Endodermal cell (in vitro differentiated cells): Measurements from ENCODE around the gene NELFCD. TPM values are rescaled to one million over a fixed set of nuclear protein-coding genes. Genes with fewer than 3 reads are reported as not detected.

Source experiments
- DNase-seq: peaks from one replicate; pipeline ENCODE4 v3.0.0-alpha.2; 2017
- H3K27ac ChIP-seq: 2 replicates; pipeline ENCODE4 v1.5.1; 2013; ENCODE audit warnings: mild to moderate bottlenecking, low read depth, low read length, moderate library complexity
- H3K27me3 ChIP-seq: 2 replicates; pipeline ENCODE4 v1.6.1; 2013; ENCODE audit warnings: mild to moderate bottlenecking, low read length, moderate library complexity; ENCODE audit not compliant: insufficient read depth, control insufficient read depth, poor library complexity, severe bottlenecking
- H3K36me3 ChIP-seq: 2 replicates; pipeline ENCODE4 v1.7.0; 2013; ENCODE audit warnings: mild to moderate bottlenecking, low read length, moderate library complexity; ENCODE audit not compliant: control insufficient read depth, insufficient read depth
- H3K4me1 ChIP-seq: one replicate; pipeline ENCODE4 v1.7.0; 2013; ENCODE audit warnings: low read length; ENCODE audit not compliant: control insufficient read depth, insufficient read depth
- H3K4me3 ChIP-seq: 2 replicates; pipeline ENCODE4 v1.5.1; 2013; ENCODE audit warnings: mild to moderate bottlenecking, low read length, moderate library complexity
- H3K9ac ChIP-seq: 2 replicates; pipeline ENCODE4 v1.6.1; 2013; ENCODE audit warnings: mild to moderate bottlenecking, low read length, moderate library complexity; ENCODE audit not compliant: poor library complexity, severe bottlenecking; ENCODE audit errors: extremely low read depth
- H3K9me3 ChIP-seq: 2 replicates; pipeline ENCODE4 v1.6.1; 2013; ENCODE audit warnings: mild to moderate bottlenecking, low read length, moderate library complexity; ENCODE audit not compliant: control insufficient read depth
- H3K27ac Mint-ChIP-seq: 2 replicates; pipeline ENCODE4 v1.8.0; 2020; ENCODE audit warnings: mixed read lengths
- H3K27me3 Mint-ChIP-seq: 2 replicates; pipeline ENCODE4 v1.8.0; 2021; ENCODE audit warnings: mild to moderate bottlenecking, mixed read lengths; ENCODE audit not compliant: insufficient read depth
- H3K36me3 Mint-ChIP-seq: 2 replicates; pipeline ENCODE4 v1.8.0; 2020; ENCODE audit warnings: low read depth, mixed read lengths
- H3K4me1 Mint-ChIP-seq: 2 replicates; pipeline ENCODE4 v1.8.0; 2020; ENCODE audit warnings: mixed read lengths
- H3K4me3 Mint-ChIP-seq: 2 replicates; pipeline ENCODE4 v1.8.0; 2020; ENCODE audit warnings: mild to moderate bottlenecking, moderate library complexity, mixed read lengths
- H3K9me3 Mint-ChIP-seq: 2 replicates; pipeline ENCODE4 v1.8.0; 2020; ENCODE audit warnings: mild to moderate bottlenecking, mixed read lengths
- CTCF ChIP-seq: fragments of 200-600 bp; sonication (generic); conservative IDR thresholded peaks from 2 replicates; pipeline ENCODE4 v1.5.0; 2021; ENCODE audit warnings: antibody characterized with exemption, mild to moderate bottlenecking
- WGBS, 2 experiments: methylation state at CpG; one replicate each; pipeline versions ENCODE4 v1.1.5 to v1.1.7; 2013; ENCODE audit warnings: missing lambda C conversion rate in 2 of 2, mixed read lengths in 1 of 2; ENCODE audit not compliant: insufficient coverage in 1 of 2, insufficient read length in 1 of 2; 5-methylcytosine and 5-hydroxymethylcytosine counted together
- total RNA-seq, 2 donors: library from RNA; stranded (reverse); fragmentation: NEBNext Ultra II Directional in 1 of 2; extraction: Animal tissue kit (Norgen Biotek cat#: 25700) in 1 of 2; gene quantifications; 2 replicates in 1 of 2; 3 replicates in 1 of 2; pipeline ENCODE4 v1.2.1, GENCODE V29; 2021

NELFCD gene
- total RNA-seq, 2 donors from 2014 or later = 66.6 to 72.5 TPM

- Histone ChIP-seq H3K9ac (no peak overlapping the region), H3K9me3 (no peaks in the 10 kb centered on the region), H3K4me3 (no peak overlapping the region), H3K27ac (no peak overlapping the region), H3K27me3 (no peaks in the 10 kb centered on the region), H3K4me1 (no peaks in the 10 kb centered on the region), H3K36me3 (no peaks in the 10 kb centered on the region)
- WGBS, 2 experiments = 78 to 100% methylated on average over 1 to 5 of the region's 5 CpGs
- TF ChIP-seq CTCF = peak; percentile 41
- Mint-ChIP-seq H3K4me3 (no peak overlapping the region), H3K36me3 (no peaks in the 10 kb centered on the region), H3K4me1 (no peaks in the 10 kb centered on the region), H3K27ac (no peak overlapping the region), H3K27me3 (peaks cover 1% of the 10 kb centered on the region), H3K9me3 (no peaks in the 10 kb centered on the region)
- no peak for DNase-seq
Observed at GRCh38 chr20:58950603-58951002, 30.5 kb upstream of the NELFCD start.

- no peaks in the 10 kb centered on the region for H3K4me1 Mint-ChIP-seq
Observed at GRCh38 chr20:58953050-58953449, 28.0 kb upstream of the NELFCD start.

DNA sequence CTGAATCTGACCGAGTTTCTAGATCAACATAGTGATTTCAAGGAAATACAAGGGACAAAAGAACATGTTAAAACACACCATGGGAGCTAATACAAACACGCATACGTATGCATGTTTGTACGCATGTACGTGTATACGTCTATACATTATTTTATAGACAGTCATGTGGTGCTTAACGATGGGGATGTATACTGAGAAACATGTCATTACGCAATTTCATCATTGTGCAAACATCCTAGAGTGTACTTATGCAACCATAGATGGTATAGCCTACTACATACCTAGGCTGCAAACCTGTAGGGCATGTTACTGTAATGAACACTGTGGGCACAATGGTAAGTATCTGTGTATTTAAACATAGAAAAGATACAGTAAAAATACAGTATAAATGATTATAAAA, 25.0 kb upstream of the NELFCD start:
- no peak overlapping the region for H3K27ac Mint-ChIP-seq
- no peaks in the 10 kb centered on the region for H3K36me3 Mint-ChIP-seq
- Histone ChIP-seq H3K27ac (no peak overlapping the region), H3K4me1 (no peaks in the 10 kb centered on the region), H3K36me3 (no peaks in the 10 kb centered on the region), H3K27me3 (no peaks in the 10 kb centered on the region), H3K9me3 (no peaks in the 10 kb centered on the region), H3K4me3 (no peak overlapping the region), H3K9ac (no peak overlapping the region)
- no peaks in the 10 kb centered on the region for H3K4me1 Mint-ChIP-seq
- WGBS, 2 experiments = 88 to 95% methylated on average over 8 of the region's 8 CpGs
- H3K9me3 Mint-ChIP-seq = no peaks in the 10 kb centered on the region
- no peak overlapping the region for H3K4me3 Mint-ChIP-seq
- H3K27me3 Mint-ChIP-seq = peaks cover 1% of the 10 kb centered on the region
- no peak for TF ChIP-seq CTCF
- no peak for DNase-seq

More at GRCh38 chr20:58953050-58953449, 28.0 kb upstream of the NELFCD start:
- Histone ChIP-seq H3K9ac (no peak overlapping the region), H3K36me3 (no peaks in the 10 kb centered on the region), H3K4me1 (no peaks in the 10 kb centered on the region), H3K27ac (no peak overlapping the region), H3K4me3 (no peak overlapping the region), H3K27me3 (no peaks in the 10 kb centered on the region), H3K9me3 (no peaks in the 10 kb centered on the region)
- no peaks in the 10 kb centered on the region for H3K36me3 Mint-ChIP-seq
- H3K9me3 Mint-ChIP-seq = no peaks in the 10 kb centered on the region
- DNase-seq = no peak
- peaks cover 1% of the 10 kb centered on the region for H3K27me3 Mint-ChIP-seq
- H3K27ac Mint-ChIP-seq = no peak overlapping the region
- H3K4me3 Mint-ChIP-seq = no peak overlapping the region
- no peak for TF ChIP-seq CTCF
